SHP77 treated with DMSO at 0.1 percent for 48 hours (cell line): ENCODE data around the gene ALDH3A2.
"Not testable (repeated sequence)": the region's sequence is repeated elsewhere in the genome, so short reads cannot be mapped to it uniquely, and the experiment has no call there.

Experiments
- DNase-seq: peaks from one replicate; lab custom pipeline; 2025; lab: John Stamatoyannopoulos, UW

Gene ALDH3A2

DNA sequence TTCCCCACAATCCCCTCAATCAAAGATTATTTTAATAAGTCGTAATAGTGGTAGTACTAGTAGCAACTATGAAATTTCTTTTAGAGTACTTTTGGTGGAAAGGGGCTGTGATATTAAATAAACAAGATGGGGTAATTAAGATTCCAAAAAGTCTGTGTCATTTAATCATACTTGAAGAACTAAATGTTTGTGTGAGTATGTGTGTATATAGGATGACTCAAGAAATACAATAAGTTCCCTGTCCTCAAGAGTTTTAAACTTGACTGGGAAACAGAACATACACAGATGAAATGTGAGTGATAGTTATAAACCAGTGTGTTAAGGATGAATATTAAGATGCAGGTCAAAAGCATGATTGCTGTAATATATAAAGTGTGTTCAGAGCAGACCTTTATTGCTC lies 2.3 kb downstream of the ALDH3A2 start:
- DNase-seq = no peak

DNA sequence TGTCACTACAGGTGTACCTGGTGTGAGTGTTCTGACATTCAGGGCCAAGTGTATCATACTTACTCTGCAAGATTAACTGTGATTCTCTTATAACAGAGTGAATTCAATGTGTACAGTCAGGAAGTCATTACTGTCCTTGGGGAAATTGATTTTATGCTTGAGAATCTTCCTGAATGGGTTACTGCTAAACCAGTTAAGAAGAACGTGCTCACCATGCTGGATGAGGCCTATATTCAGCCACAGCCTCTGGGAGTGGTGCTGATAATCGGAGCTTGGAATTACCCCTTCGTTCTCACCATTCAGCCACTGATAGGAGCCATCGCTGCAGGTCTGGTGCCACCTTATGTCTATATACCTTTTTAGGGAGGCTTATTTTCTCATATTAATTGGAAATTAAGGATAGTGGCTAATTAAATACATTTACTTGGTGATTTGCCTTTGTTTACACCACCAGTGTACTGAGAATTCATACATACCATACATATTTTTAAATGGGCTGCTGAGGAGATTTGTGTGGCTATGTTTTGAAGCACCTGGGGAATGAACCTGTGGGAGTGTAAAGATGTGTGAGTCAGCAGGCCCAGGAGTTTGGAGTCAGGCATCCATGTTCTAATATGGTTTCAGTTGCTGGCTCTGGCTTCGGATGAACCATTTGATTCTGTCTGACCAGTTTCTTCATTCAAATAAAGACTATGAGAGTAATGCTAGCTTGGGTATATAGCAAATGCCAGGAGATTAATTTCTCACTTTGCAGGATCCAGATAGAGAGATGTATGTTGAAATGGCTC lies 3.1 kb downstream of the ALDH3A2 start:
- no peak for DNase-seq

DNA sequence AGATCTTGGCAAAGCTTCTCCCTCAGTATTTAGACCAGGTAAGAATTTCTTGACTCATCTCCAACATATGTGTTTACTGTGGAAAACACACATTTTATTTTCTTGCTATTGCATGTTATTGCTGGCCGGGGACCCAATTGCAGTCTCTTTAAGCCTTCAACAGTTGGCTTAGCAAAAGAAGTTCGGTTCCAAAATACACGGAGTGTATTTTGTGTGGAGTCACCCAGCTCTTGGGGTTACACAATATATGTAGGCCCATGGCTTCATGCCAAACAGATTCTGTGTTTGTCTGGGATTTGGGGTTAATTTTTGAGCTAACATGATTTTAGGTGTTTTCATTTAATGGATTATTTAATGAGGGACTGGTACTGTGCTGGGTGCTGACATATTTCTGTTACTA lies 4.0 kb downstream of the ALDH3A2 start:
- no peak for DNase-seq

DNA sequence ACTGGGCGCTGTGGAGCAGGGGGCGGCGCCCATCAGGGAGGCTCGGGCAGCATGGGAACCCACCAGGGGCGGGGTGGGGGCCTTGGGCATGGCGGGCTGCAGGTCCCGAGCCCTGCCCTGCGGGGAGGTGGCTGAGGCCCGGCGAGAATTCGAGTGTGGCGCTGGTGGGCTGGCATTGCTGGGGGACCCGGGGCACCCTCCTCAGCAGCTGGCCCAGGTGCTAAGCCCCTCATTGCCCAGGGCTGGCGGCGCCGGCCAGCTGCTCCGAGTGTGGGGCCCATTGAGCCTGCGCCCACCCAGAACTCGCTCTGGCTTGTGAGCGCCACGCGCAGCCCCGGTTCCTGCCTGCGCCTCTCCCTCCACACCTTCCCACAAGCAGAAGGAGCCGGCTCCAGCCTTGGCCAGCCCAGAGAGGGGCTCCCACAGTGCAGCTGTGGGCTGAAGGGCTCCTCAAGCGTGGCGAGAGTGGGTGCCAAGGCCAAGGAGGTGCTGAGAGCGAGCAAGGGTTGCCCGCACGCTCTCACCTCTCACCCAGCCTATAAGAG lies 5.9 kb downstream of the ALDH3A2 start:
- DNase-seq = no peak

DNA sequence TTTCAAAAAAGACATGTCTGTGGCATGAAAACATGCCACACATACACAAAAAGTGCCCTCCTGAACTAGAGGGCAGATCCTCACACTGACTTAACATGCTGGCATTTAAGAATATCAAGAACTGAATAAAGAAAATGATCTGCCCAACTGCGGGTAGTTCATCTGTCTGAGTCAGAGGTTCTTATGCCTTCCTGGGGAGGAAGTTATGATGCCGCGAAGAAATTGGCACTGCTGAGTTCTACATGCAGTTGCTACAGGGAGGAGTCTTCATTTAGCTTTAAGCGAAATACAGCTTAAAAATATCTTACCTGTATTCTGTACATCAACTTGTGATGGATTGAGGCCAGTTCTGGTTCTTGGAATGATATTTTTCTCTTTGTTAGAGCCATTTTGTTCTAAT lies 6.3 kb downstream of the ALDH3A2 start:
- no peak for DNase-seq

DNA sequence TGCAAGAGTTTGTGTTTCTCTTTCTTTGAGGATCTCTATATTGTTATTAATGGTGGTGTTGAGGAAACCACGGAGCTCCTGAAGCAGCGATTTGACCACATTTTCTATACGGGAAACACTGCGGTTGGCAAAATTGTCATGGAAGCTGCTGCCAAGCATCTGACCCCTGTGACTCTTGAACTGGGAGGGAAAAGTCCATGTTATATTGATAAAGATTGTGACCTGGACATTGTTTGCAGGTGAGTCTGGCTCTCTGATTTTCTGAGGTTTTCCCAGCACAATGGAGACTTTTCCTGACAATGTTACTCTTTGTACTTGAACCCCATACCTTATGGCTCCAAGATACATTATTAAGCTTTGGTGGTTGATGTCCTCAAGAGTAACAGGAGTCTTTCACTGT lies 7.8 kb downstream of the ALDH3A2 start:
- no peak for DNase-seq

DNA sequence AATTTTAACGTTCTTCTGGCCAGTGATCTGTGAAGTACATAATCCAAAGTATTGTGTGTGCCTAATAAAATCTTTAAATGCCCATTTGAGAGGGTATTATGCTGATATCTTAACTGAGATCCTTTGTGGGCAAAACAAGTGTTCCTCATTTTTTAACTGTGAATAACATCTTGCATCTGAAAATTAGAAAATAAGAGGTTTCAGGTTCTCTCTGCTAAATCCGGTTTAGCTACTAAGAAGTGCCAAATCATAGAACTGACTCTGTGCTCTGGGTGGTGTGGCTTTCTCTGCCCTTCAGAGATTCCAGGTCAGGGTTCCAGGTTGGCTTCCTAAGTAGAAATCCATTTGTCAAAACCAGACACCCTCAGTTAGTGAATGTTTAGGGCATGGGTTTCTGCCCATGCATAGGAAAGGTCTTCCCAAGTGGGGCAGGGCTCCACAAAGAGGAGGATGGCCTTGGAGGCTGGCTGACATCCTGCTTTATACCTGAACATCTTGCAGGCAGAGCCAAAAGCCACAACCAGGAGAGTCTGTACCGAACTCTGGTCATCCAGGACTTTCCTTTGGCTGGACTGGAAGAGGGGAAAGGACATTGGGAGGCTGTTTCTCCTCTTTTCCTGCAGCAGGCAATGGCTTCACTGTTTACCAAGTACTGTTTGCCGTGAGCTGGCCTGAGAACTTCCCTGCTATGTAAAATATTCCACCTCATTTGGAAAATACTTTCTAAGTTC lies 8.5 kb downstream of the ALDH3A2 start:
- DNase-seq = no peak

DNA sequence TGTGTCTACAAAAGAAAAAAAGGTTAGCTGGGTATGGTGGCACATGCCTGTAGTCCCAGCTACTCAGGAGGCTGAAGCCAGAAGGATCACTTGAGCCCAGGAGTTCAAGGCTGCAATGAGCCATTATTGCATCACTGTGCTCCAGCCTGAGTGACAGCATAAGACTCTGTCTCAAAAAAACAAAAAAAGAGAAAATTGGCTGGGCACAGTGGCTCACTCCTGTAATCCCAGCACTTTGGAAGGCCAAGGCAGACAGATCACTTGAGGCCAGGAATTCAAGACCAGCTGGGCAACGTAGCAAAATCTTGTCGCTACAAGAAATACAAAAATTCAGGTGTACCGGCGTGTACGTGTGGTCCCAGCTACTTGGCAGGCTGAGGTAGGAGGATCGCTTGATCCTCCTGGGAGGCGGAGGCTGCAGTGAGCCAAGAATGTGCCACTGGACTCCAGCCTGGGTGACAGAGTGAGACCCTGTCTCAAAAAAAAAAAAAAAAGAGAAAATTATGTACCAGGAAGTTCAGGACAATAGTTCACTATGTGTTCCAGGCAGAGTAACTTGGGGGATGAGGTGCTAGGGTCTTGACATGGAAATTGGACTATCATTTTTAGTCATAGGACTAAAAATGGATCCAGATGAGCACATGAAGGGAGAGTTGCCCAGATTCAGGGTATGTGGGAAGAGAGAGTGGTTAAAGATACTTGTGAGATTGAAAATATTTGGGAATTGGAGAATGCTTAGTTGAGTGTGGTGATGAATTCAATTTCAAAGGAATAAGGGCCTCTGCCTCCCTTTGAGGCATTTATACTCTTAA lies 11.0 kb downstream of the ALDH3A2 start:
- no peak for DNase-seq

DNA sequence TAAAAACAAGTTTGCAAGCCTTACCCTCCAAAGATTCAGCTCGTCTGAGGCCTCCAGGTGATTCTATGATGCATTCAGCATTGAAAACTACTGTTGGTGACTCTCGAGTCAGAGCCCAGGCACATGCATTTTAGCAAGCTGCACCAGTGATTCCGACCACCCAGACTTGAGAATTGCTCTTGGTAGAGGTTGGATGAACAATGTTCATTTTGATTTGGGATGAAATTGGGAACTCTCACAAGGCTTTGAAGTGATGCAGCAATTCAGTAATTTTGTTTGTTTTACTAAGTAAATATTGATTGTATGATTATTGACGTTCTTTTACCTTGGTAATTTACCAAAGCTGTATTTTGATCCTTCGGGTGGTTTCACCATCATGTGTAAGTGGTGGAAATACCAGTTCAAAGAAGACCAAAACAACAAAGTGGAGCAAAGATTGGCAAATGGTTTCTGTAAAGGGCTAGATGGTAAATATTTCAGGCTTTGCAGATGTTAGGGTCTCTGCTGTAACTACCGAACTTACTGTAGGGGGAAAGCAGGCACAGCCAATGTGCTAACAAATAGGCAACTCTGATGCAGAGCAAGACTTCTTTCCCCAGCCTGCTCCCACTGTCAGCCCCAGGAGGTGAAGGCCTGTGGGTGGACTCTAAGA lies 11.8 kb downstream of the ALDH3A2 start:
- DNase-seq = no peak

DNA sequence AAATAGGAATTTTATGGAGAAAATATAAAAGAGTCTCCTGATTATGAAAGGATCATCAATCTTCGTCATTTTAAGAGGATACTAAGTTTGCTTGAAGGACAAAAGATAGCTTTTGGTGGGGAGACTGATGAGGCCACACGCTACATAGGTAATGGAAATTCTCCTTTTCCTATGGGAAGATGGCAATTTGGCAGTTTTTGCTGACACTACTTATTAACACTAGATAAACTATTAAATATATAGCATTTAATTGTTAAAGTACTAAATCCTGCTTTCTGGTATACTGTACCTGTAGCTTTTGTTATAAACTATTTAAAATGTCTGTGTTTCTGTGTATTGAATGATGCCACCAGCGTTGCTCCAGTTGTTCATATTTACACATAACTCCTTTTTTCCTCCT lies 12.6 kb downstream of the ALDH3A2 start:
- DNase-seq = no peak

DNA sequence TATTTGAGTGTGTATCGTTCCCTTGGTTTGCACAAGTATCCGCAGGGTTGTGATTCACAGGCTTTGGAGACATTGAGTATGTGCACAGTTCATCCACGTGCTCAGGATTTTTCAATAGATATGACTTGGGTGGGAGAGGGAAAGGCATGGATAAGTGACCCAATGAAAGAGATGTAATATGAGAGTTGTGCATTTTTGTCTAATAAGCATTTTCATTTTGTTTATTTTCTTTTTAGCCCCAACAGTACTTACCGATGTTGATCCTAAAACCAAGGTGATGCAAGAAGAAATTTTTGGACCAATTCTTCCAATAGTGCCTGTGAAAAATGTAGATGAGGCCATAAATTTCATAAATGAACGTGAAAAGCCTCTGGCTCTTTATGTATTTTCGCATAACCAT lies 14.5 kb downstream of the ALDH3A2 start:
- no peak for DNase-seq

DNA sequence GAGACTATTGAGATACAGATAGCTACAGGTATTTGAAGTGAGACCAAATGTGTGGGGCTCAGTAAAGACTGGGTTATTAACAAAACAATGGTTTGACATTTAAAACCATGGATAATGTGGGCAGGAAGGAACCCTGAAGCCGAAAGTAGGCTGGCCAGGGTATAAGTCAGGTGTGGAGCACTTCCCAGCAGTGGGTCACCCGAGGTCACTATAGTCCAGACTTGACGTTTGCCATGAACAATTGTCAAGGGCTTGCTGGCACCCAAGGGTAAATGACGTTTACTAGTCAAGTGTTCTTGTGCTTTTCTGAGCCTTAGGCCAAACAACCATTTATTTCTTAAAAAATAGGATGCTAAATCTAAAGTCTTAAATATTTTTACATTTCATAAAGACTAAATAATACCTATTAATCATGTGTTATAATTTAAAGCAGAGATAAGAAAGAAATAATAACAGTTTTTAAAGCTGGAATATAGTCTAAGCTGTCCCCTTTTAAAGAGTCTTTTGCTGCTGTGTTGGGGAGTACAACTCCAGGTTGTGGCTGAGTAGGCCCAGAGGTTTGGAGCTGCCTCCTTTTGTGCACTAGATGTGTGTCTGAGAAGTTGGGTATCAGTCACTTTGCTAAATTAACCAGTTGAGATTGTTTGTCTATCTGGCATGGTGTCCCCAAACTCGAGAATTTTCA lies 15.7 kb downstream of the ALDH3A2 start:
- DNase-seq = no peak

DNA sequence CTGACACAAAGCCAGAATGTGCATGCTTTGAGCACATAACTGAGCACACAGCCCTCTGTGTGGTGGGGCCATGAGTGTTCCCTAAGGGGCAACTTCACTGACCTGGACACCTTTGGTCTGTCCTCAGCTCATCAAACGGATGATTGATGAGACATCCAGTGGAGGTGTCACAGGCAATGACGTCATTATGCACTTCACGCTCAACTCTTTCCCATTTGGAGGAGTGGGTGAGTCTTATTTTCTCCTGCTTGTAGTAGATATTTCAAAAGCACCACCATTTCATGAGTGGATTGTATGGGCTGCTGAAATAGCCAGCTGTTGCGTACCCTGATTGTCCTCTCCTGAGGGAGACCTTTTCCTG lies 16.2 kb downstream of the ALDH3A2 start:
- DNase-seq = peak; percentile 48

DNA sequence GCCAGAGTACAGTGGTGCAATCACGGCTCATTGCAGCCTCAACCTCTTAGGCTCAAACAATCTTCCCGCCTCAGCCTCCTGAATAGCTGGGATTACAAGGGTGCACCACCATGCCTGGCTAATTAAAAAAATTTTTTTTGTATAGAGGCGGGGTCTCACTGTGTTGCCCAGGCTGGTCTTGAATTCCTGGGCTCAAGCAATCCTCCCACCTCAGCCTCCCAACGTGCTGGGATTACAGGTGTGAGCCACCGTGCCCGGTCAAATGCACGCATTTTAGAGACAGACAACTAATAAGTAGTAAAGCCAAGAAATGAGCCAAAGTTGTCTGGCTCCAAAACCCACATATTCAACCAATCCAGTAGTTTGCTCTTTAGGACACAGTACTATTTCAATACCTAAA lies 21.1 kb downstream of the ALDH3A2 start:
- DNase-seq = not testable (repeated sequence)

DNA sequence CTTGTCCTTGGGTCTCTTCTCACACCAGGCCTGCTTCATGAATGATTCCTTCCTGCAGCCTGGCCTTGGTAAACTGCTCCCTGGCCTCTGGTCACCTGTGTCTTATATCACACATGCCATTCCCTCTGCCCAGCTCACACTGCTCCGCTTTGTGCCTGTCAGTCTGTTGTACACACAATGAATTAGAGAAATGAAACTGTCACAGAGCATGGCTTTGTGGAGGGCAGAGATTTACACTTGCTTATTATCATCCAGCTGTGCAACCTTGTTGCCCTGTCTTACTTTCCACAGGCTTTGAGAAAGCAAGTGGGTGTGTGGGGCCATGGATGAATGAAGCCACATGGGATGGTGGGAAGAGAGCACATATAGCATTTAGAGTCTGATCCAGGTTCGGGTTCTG lies 22.4 kb downstream of the ALDH3A2 start:
- no peak for DNase-seq

DNA sequence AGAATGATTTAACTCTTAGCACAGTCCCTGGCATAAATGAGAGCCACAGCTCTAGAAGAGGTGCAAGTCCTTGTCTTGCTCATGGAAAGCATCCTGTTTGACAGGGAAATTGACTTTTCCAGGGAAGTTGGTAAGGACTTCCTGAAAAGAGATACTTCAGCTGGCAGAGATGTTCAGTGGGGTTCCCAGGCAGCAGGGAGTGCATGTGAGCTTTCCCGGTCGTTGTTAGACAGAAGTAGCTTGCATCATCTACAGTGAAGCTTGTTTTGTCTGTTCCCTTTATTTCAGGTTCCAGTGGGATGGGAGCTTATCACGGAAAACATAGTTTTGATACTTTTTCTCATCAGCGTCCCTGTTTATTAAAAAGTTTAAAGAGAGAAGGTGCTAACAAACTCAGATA lies 22.9 kb downstream of the ALDH3A2 start:
- no peak for DNase-seq

DNA sequence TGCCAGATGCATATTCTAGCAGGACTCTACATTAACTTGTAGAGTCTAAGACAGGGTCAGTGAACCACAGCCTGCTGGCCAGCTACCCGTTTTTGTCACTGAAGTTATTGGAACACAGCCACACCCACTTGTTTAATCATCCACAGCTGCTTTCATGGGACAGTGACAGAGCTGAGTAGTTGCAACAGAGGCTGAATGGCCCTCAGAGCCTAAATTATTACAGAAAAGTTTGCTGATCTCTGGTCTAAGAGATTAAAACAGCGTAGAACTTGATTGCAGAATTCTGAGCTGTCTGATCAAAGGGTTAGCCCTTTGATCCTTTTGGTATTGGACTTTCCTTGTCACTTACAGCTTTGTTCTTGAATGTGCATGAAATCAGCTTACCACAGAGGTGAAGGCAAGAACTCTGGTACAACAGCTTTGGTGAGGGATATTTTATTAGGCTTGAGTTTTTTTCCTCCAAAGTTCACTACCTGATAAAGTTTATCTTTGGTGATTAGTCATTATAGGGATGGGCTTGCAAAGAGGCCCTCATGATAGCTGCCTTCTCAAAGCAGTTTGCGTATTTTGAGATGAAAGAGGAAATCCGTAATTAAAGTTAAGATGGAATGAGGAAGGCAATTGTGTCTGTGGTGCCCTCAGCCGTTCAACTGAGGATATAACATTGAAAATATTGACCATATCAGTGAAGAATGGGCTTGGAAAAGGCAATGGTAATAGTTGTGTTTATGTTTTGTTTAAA lies 23.6 kb downstream of the ALDH3A2 start:
- DNase-seq = no peak

DNA sequence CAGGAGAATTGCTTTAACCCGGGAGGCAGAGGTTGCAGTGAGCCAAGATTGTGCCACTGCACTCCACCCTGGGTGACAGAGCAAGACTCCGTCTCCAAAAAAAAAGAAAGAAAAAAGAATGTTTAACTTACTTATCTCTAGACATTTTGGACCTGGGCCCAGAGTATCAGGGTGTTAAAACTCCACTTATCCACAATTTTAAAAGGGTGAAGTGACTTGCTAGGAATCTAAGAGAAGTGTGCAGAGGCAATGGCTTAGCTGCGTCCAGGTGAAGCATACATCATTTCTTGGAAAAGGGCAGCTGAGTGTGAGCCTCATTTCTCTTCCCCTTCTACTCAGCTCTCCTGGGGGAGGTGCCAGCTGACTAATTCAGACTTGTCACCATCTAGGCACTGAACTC lies 25.1 kb downstream of the ALDH3A2 start:
- DNase-seq = no peak

DNA sequence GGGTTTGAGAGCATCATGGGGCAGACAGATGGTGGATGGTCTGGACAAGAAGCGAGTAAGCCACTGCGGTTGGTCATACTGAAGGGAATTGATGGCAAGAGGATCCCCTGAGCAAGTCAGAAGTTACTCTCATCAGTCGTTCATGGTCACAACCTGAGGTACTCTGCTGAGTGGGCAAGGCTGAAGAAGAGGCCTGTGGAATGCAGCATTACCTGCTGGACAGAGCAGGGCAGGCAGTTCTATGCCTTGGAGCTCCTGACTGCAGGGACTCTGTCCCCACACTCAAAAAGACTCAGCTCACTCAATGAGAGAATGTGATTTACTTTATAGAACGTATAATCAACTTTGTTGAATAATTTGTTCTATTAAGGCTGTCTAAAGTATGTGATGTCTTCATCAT lies 28.3 kb downstream of the ALDH3A2 start:
- no peak for DNase-seq

DNA sequence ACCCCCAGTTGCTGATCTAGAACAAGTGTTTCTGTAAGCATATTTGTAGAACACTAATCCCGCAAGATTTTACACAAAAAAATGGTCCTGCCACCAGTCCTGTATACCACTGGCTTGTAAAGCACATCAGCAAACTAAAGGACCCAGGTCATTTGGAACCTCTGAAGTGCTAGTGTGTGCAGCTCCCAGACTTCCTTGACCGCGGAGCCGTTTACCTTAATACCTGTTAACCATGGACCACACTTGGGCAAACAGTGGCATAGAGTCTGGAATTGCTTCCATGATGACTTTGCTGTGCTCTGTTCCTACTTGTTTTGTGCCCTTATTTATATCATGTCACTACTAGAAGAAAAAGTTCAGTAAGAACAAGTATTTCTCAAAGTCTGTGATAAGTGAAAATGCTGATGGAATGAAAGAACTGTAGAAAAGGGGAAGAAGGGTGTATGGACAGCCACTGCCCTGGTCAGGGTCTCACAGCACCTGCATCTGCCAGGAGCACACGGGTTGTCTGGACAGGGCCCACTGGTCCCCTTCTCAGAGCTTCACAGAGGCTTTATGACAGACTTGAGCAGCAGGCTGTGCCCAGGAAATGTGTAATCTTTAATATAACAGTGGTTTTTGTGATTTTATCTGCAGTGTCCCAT lies 29.3 kb downstream of the ALDH3A2 start:
- no peak for DNase-seq
